Measurements from ENCODE around the gene SYNDIG1L.

GRCh38 chr14:74464785-74465184 is 38.8 kb upstream of the SYNDIG1L start:
- no peak for TF ChIP-seq POLR2A (IDR thresholded peaks at IDR 0.05)
- no peak for TF ChIP-seq CTCF (IDR thresholded peaks at IDR 0.05)
- TF ChIP-seq POLR2AphosphoS5 (IDR thresholded peaks at IDR 0.05) = no peak

Measured in prostate gland (tissue), 2 donors.